Hematopoietic multipotent progenitor cell treated with erythropoietin and hydrocortisone succinate and interleukin-3 and kit ligand, for 17 days (in vitro differentiated cells): ENCODE data around the gene ROR2.

Experiments used
- DNase-seq: peaks from one replicate; pipeline ENCODE4 v3.0.0-alpha.2; 2015; ENCODE audit warnings: low spot score

The ROR2 gene

GRCh38 chr9:91900055-91900796 is 49.8 kb downstream of the ROR2 start:
- DNase-seq = no peak

- no peak for DNase-seq
Measured at GRCh38 chr9:91899594-91899993, 50.4 kb downstream of the ROR2 start.

GRCh38 chr9:91899219-91899563 is 50.8 kb downstream of the ROR2 start:
- no peak for DNase-seq

GRCh38 chr9:91898451-91899218 is 51.4 kb downstream of the ROR2 start:
- DNase-seq = no peak

- no peak for DNase-seq
Measured at GRCh38 chr9:91897201-91897600, 52.8 kb downstream of the ROR2 start.

GRCh38 chr9:91896513-91897121 is 53.4 kb downstream of the ROR2 start:
- no peak for DNase-seq

GRCh38 chr9:91896097-91896496 is 53.9 kb downstream of the ROR2 start:
- DNase-seq = no peak

GRCh38 chr9:91894536-91894935 is 55.5 kb downstream of the ROR2 start:
- DNase-seq = no peak

GRCh38 chr9:91894023-91894422 is 56.0 kb downstream of the ROR2 start:
- no peak for DNase-seq

GRCh38 chr9:91891915-91892314 is 58.1 kb downstream of the ROR2 start:
- DNase-seq = no peak

- DNase-seq = no peak
Measured at GRCh38 chr9:91890662-91891061, 59.4 kb downstream of the ROR2 start.

- DNase-seq = no peak
Measured at GRCh38 chr9:91889161-91889911, 60.7 kb downstream of the ROR2 start.

GRCh38 chr9:91886414-91887076 is 63.5 kb downstream of the ROR2 start:
- DNase-seq = no peak

GRCh38 chr9:91885746-91886413 is 64.1 kb downstream of the ROR2 start:
- DNase-seq = no peak

GRCh38 chr9:91884696-91885687 is 65.0 kb downstream of the ROR2 start:
- DNase-seq = no peak

- no peak for DNase-seq
Measured at GRCh38 chr9:91884153-91884552, 65.9 kb downstream of the ROR2 start.

- DNase-seq = no peak
Measured at GRCh38 chr9:91883503-91883902, 66.5 kb downstream of the ROR2 start.

- no peak for DNase-seq
Measured at GRCh38 chr9:91882627-91883026, 67.4 kb downstream of the ROR2 start.

- DNase-seq = no peak
Measured at GRCh38 chr9:91880378-91880972, 69.6 kb downstream of the ROR2 start.

GRCh38 chr9:91879231-91879630 is 70.8 kb downstream of the ROR2 start:
- no peak for DNase-seq
